NT2/D1 (cell line): ENCODE data around the gene UCKL1.

Source experiments
- SUZ12 ChIP-seq: IDR thresholded peaks from 2 replicates; pipeline ENCODE4 v1.6.1; 2011; ENCODE audit not compliant: insufficient read length, insufficient read depth; ENCODE audit errors: extremely low read depth
- YY1 ChIP-seq: IDR thresholded peaks from 2 replicates; pipeline ENCODE4 v1.6.1; 2011; ENCODE audit not compliant: insufficient read length, insufficient read depth
- ZNF274 ChIP-seq: IDR thresholded peaks from 2 replicates; pipeline ENCODE4 v1.6.1; 2011; ENCODE audit warnings: mild to moderate bottlenecking, low read depth, low read length

DNA sequence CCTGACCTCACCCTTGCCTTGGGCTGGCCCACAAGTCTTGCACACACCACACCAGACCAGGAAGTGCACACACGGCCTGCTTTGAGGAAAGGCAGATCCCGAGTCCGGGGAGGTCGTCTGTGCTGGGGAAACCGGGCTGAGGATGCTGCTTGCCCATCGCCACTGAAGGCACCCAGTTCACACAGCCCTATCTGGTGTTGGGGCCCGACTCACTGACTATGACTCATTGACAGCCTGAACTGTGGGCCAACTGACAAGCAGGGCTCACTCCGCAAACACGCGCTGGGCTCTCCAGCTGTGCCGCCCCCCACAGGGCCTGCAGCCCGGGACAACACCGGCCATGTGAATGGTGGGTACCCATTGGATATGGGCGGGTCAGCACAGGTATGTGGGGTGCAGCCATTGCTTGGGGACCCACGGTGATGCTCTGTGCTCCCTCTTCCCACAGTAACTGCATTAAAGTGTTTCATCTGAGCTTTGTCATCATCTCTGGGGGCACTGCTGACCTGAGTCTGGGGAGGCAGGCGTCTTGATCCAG lies 21.6 kb upstream of the UCKL1 start:
- TF ChIP-seq YY1 (no peak), ZNF274 (no peak), SUZ12 (no peak)
